ENCODE measurements around the gene TMEM269.

- TF ChIP-seq CTCF (IDR thresholded peaks at IDR 0.05; ENCODE audit: poor library complexity) (no peak), EZH2 (IDR thresholded peaks at IDR 0.05; ENCODE audit: borderline replicate concordance) (no peak)
Observed at GRCh38 chr1:42768172-42768571, 16.6 kb upstream of the TMEM269 start.
